Fibroblast of lung (primary cell): Measurements from ENCODE around the gene RBM39.

Experiments
- EZH2 ChIP-seq: IDR thresholded peaks from 2 replicates; pipeline ENCODE4 v1.5.1; 2012; ENCODE audit warnings: low read length, control low read depth, mild to moderate bottlenecking; ENCODE audit errors: missing control alignments
- TF ChIP-seq, protein P1 (sequence below), 2 donors: IDR thresholded peaks in 1 of 2; conservative IDR thresholded peaks in 1 of 2; 1 replicate in 1 of 2; 2 replicates in 1 of 2; pipeline ENCODE4 v1.5.1; 2011 to 2012; ENCODE audit warnings: low read length in 2 of 2, control low read depth in 1 of 2, inconsistent platforms in 1 of 2, low read depth in 1 of 2, mild to moderate bottlenecking in 1 of 2

DNA sequence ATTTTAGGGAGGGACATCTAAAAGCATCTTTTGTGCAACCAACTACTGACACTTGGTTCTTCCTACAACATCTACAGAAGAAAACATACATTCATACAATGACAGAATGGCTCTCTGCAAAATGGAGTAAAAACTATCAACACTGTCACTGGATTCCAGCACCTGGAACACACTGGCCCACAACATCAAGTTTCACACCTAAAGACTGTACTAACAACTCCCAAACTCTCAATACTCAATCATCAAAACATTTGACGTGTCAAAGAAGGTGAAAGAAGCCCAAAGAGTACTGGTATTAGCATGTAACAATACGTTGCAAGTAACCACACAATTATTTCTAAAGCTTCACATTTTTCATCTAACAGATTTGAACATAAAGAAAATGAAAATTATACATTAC is 79.5 kb downstream of the RBM39 start:
- TF ChIP-seq, protein P1, sequence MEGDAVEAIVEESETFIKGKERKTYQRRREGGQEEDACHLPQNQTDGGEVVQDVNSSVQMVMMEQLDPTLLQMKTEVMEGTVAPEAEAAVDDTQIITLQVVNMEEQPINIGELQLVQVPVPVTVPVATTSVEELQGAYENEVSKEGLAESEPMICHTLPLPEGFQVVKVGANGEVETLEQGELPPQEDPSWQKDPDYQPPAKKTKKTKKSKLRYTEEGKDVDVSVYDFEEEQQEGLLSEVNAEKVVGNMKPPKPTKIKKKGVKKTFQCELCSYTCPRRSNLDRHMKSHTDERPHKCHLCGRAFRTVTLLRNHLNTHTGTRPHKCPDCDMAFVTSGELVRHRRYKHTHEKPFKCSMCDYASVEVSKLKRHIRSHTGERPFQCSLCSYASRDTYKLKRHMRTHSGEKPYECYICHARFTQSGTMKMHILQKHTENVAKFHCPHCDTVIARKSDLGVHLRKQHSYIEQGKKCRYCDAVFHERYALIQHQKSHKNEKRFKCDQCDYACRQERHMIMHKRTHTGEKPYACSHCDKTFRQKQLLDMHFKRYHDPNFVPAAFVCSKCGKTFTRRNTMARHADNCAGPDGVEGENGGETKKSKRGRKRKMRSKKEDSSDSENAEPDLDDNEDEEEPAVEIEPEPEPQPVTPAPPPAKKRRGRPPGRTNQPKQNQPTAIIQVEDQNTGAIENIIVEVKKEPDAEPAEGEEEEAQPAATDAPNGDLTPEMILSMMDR (conservative IDR thresholded peaks at IDR 0.05 in 1 of 2, IDR thresholded peaks at IDR 0.05 in 1 of 2; ENCODE audit: low read depth in 1 of 2, low read length in 2 of 2): no peak
- no peak for TF ChIP-seq EZH2
